Measurements from ENCODE around the gene SERPINE1.
A peak's percentile ranks its signal among the peaks of the same experiment; 100 is the strongest.
"Not testable (repeated sequence)": the region's sequence is repeated elsewhere in the genome, so short reads cannot be mapped to it uniquely, and the experiment has no call there.

SERPINE1 gene

DNA sequence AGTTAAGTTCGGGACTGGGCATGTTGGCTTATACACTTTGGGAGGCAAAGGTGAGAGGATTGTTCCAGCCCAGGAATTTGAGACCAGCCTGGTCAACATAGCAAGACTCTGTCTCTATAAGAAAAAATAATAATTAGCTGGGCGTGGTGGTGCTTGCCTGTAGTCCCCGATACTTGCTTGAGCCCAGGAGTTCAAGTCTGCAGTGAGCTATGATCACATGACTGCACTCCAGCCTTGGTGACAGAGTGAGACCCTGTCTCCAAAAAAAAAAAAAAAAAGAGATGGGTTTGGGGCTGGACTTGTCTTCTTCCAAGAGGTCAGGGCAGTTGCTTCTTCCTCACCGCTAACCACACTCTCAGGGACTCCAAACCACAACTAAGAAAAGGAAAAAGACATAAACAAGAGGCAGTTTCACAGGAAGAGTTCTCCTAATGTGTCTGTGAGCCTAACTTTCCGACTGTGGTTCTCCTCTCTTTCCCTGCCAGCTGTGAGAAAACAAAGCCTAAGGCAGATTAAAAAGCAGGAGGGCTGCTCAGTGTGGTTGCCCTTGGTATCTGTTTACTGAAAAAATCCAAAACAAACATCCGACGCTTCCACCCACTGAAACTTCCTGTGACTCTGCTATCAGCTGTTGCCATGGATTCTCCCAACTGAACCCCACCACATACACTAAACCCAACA, 2.4 kb upstream of the SERPINE1 start:
- no peak for DNase-seq

DNA sequence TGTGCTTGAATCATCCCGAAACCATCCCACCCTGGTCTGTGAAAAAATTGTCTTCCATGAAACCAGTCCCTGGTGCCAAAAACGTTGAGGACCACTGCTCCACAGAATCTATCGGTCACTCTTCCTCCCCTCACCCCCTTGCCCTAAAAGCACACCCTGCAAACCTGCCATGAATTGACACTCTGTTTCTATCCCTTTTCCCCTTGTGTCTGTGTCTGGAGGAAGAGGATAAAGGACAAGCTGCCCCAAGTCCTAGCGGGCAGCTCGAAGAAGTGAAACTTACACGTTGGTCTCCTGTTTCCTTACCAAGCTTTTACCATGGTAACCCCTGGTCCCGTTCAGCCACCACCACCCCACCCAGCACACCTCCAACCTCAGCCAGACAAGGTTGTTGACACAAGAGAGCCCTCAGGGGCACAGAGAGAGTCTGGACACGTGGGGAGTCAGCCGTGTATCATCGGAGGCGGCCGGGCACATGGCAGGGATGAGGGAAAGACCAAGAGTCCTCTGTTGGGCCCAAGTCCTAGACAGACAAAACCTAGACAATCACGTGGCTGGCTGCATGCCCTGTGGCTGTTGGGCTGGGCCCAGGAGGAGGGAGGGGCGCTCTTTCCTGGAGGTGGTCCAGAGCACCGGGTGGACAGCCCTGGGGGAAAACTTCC, 784 bp upstream of the SERPINE1 start:
- DNase-seq: no peak

DNA sequence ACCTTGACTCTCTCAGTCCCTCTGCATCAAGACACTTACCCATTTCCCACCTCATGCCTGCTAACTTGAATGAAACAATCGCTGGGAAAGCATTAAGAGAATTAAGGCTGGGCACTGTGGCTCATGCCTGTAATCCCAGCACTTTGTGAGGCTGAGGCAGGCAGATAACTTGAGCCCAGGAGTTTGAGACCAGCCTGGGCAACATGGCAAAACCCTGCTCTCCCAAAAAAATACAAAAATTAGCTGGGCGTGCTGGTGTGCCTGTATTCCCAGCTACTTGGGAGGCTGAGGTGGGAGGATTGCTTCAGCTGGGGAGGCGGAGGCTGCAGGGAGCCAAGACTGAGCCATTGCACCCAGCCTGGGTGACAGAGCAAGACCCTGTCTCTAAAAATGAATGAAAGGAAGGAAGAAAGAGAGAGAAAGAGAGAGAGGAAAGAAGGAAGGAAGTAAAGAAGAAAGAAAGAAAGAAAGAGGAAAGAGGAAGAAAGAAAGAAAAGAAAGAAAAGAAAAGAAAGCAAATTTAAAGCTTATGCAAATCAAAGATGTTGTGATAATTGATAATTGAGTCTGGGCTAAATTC, 646 bp downstream of the SERPINE1 start:
- DNase-seq: no peak

DNA sequence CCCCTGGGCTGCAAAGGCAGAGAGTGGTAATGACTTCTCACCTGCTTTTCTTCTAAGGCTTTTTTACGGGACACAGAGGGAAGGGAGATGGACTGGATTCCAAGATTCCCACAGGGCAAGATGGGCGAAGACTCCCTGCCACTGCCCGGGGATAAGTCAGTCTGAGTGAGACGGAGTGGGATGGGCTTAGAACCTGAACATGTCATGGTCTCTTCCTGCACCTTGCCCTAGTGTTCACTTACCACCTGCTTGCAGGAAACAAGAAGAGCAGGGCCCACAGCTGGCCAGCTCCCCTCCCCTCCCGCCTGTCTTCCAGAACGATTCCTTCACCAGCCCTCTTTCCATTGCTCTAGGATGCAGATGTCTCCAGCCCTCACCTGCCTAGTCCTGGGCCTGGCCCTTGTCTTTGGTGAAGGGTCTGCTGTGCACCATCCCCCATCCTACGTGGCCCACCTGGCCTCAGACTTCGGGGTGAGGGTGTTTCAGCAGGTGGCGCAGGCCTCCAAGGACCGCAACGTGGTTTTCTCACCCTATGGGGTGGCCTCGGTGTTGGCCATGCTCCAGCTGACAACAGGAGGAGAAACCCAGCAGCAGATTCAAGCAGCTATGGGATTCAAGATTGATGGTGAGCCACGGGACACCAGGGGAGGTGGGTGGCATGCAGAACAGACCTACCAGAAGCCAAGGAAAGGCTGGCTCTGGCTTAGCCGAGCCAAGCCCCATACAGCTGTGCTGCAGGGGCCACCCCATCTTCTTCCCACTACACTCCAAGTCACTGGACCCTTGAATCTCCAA, 1.3 kb downstream of the SERPINE1 start:
- no peak for DNase-seq

DNA sequence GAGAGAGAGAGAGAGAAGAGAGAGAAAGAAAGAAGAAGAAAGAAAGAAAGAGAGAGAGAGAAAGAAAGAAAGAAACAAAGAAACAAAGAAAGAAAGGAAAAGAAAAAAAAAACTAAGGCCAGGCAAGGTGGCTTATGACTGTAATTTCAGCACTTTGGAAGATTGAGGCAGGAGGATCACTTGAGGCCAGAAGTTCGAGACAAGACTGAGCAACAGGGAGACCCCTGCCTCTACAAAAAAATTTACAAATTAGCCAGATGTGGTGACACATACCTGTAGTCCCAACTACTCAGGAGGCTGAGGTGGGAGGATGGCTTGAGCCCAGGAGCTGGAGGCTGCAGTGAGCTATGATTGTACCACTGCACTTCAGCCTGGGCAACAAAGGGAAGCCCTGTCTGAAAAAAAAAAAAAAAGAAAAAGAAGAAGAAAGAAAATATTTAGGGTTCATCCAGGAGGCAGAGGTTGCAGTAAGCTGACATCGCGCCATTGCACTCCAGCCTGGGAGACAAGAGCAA, 2.8 kb downstream of the SERPINE1 start:
- no peak for DNase-seq

DNA sequence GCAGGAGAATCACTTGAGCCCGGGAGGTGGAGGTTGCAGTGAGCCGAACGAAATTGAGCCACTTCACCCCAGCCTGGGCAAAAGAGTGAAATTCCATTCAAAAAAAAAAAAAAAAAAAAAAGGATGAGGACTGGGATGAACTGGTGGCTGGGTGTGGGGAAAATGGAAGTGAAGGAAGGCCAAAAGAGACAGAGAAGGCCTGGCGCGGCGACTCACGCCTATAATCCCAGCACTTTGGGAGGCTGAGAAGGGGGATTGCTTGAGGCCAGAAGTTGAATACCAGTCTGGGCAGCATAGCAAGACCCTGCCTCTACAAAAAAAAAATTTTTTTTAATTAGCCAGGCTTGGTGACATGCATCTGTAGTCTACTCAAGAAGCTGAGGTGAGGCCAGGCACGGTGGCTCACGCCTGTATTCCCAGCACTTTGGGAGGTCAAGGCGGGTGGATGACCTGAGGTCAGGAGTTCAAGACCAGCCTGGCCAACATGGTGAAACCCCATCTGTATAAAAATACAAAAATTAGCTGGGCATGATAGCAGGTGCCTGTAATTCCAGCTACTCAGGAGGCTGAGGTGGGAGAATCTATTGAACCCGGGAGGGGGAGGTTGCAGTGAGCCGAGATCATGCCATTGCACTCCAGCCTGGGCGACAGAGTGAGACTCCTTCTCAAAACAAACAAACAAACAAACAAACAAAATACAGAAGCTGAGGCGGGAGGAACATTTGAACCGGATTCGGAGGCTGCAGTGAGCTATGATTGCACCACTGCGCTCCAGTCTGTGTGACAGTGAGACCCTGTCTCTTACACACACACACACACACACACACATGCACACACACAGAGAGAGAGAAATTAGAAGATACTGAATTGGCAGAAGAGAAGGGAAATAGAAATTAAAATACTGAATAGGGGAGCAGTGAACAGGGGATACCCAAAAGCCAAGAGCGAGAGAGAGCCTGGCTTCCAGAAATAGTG, 6.0 kb downstream of the SERPINE1 start:
- not testable (repeated sequence) for DNase-seq

DNA sequence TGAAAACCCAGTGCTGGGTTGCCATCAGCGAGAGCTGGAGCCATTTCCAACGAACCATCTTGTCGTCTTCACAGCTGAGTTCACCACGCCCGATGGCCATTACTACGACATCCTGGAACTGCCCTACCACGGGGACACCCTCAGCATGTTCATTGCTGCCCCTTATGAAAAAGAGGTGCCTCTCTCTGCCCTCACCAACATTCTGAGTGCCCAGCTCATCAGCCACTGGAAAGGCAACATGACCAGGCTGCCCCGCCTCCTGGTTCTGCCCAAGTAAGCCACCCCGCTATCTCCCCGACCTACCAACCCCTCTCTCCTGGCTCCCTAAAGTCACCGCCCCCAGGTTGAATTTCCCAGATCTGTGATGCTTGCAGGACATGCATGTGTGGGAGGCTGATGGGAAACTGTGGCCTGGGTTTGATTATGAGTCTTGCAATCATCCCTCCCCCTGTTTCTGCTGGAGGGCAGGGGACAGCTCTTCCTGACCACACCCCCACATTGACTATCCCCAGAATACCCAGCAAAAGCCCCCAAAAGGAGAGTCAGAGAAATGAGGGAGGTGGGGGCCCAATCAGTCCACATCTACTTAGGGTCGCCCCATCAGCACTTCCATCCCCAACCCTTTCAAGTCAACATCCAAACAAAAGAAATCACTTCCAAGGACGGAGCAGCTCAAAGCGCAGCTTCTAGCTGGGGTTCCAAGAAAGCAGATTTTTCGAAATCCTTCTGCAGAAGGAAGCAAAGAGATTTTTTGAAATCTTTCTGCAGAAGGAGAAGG, 6.9 kb downstream of the SERPINE1 start:
- no peak for DNase-seq

DNA sequence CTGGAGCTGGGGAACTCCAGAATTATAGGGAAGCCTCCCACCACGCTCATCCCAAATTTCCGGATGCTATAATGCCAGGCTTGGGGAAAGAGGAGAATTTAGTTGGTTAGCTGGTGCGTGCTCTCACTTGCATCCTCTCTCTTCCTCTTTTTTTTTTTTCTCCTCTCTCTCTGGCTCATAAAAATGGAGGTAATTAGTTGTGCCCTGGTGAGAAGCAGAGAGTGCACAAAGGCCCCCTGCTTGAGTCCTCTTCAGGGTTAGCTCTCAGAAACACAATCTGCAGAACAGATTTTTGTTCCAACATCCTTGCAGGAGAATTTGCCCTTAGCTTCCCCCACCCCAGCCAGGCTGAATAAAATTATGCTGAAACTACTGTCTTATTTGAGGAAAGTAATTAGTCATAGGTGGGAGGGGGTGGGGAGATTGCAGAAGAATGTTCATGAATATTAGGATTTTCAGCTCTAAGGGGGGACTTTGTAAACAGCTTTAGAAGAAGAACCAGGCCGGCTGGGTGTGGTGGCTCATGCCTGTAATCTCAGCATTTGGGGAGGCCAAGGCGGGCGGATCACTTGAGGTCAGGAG, 7.6 kb downstream of the SERPINE1 start:
- DNase-seq: no peak

DNA sequence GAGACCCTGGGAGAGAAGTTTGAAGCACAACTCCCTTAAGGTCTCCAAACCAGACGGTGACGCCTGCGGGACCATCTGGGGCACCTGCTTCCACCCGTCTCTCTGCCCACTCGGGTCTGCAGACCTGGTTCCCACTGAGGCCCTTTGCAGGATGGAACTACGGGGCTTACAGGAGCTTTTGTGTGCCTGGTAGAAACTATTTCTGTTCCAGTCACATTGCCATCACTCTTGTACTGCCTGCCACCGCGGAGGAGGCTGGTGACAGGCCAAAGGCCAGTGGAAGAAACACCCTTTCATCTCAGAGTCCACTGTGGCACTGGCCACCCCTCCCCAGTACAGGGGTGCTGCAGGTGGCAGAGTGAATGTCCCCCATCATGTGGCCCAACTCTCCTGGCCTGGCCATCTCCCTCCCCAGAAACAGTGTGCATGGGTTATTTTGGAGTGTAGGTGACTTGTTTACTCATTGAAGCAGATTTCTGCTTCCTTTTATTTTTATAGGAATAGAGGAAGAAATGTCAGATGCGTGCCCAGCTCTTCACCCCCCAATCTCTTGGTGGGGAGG, 10.8 kb downstream of the SERPINE1 start:
- DNase-seq: no peak

DNA sequence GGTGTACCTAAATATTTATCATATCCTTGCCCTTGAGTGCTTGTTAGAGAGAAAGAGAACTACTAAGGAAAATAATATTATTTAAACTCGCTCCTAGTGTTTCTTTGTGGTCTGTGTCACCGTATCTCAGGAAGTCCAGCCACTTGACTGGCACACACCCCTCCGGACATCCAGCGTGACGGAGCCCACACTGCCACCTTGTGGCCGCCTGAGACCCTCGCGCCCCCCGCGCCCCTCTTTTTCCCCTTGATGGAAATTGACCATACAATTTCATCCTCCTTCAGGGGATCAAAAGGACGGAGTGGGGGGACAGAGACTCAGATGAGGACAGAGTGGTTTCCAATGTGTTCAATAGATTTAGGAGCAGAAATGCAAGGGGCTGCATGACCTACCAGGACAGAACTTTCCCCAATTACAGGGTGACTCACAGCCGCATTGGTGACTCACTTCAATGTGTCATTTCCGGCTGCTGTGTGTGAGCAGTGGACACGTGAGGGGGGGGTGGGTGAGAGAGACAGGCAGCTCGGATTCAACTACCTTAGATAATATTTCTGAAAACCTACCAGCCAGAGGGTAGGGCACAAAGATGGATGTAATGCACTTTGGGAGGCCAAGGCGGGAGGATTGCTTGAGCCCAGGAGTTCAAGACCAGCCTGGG, 11.4 kb downstream of the SERPINE1 start:
- peak in 3 of 6 experiments; percentile 15 to 39 (median 24) for DNase-seq

DNA sequence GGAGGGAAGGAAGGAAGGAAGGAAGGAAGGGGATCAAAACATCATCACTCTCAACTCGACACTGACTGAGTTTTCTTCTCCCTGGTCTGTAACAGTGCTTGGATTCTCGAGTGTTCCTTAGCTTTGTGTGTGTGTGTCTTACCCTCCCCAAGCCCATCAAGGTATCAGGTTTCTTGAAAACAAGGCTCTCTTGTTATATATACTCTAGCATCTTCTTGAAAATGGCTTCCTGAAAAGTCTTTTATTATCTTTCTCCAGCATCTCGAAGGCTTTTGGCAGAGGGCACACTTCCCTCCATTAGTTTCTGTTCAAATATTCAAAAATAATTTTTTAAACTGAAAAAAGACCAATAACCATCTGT, 13.4 kb downstream of the SERPINE1 start:
- DNase-seq: no peak

DNA sequence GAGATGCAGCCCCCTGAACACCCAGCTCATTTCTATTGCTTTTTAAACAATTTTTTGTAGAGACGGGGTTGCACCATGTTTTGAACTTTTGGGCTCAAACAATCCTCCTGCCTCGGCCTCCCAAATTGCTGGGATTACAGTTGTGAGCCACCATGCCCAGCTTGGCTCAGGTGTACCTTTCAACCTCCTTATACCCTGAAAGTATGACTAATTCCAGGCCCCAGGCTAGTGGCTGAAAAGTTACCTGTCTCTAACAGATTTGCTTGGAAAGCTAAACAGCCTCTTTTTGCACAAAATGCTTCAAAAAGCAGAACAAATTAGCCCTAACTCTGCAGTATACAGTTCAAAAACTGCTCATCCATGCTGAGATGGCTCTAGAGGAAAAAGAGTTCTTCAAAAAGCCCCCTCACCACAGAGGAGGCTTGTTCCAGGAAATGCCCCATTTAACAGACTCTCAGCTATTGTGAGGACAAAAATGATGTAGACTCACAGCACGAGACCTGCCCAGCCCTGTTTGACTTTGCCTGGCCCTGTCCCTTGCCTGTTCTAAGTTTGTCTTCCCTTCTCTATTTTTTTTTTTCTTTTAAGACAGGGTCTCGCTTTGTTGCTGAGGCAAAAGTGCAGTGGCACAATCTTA, 14.0 kb downstream of the SERPINE1 start:
- DNase-seq: no peak

DNA sequence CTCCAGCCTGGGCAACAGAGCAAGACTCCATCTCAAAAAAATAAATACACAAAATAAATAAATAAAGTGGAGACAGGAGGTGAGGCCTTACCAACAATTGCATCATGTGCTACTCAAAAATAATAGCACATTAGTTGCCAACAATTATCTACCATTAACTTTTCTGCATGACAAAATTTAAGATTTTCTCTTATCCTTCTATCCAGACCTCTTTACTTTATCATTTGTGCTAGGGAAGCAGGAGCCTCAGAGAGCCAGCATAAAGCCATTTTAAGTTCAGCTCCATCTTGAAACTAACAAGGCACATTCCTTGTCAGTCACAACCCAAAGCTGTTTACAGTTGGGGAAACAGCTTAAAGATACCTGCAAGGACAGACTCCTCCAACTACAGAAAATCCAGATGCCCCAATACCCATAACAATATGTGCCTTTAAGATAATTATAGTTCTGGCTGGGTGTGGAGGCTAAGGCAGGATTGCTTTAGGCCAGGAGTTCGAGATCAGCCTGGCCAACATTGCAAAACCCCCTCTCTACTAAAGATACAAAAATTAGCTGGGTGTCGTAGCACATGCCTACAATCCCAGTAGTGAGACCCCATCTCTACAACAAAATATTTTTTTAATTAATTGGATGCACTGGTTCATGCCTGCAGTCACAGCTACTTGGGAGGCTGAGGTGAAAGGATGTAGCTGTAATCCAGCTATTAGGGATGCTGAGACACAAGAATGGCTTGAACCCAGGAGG, 25.2 kb downstream of the SERPINE1 start:
- no peak for DNase-seq

DNA sequence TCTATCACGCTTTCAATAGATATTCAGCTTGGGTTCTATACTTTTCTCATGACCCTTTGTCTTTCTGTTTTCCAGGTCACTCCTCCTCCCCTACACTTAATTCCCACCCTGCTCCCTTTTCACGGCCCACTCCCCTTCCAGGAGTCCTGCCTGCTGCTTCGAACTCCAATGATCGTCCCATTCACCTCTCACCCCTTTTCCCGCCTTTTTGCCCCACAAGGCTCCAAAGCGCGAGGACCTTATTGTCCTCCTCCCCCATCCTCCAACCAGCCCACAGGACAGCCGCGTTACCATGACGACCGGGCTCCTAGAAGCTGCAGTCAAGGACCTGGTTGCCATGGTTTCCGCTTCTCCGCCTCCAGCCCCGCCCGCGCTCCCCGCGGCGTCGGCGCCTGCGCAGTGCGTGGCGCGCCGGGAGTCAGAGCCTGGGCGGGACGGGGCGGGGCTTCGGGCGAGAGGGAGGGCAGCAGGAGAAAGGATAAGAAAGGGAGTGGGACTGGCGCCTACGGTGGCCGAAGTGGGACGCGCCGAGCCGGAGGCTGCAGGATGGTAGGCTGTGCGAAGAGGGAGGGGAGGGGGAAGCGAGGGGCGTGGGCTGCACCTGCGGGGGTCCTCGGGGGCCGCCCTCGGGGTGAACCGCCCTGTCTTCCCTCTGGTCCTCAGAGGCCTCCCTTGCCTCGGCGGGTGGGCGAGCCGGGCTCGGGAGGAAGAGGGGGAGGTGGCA, 27.2 kb downstream of the SERPINE1 start, which contains the start of gene AP1S1:
Gene AP1S1, plus strand, starts transcription at position 508 of the 724 bp plus-strand sequence. Its CDS starts 39 bp downstream, at position 547.
- peak; percentile 85 to 92 (median 88) for DNase-seq

DNA sequence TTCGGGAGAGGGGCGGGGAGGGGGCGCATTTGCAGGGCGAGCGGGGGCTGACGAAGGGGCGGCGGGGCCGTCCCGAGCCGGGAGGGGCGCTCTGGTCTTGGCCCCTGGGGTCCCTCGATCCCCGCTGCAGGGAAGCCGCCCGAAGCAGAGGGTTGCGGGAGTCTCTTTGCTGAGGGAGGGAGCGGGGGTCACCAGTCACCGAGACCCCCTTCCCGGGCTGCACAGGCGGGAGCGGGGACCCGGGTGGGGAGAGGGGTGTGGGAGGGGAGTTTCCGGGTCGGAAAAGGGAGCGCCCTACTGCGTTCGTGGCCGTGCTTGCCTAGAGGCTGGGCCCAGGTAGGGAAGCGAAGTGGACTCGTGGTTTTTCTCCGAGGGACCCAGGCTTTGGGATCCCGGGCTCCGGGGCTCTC, 27.8 kb downstream of the SERPINE1 start:
- DNase-seq: no peak

DNA sequence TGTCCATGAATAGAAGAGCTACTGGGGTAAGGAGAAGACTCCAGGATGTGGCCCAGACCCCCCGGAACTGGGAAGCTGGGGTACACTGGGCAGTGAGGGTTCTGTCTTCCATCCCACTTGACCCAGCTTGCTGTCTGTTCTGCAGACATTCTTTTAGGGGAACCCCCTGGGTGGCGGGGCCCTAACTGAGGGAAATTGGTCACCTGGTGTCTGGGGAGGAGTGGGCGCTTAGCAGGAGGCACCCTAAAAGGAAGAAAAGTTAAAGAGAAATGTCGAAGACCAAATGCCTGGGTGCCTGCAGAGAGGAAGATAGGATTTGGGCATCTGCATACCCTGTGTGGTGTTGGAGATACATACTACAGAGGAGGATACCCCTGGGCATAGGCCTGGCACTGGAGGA, 28.4 kb downstream of the SERPINE1 start:
- no peak for DNase-seq

DNA sequence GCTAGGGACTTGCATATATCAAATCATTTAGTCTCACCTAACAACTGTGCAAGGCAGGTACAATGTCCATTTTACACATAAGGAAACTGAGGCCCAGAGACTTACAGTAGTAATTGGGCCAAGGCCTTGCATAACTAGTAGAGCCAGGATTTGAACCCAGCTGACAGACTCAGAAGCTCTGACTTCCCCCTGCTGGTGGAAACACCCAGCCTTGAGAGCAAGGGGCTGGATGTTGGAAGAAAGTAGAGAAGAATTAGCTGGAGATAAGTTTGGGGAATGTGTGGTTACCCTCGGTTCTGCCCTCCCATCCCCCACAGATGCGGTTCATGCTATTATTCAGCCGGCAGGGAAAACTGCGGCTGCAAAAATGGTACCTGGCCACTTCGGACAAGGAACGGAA, 29.4 kb downstream of the SERPINE1 start:
- no peak for DNase-seq
